Kidney epithelial cell (primary cell): ENCODE results near the gene LRP8. TPM values are rescaled to one million over a fixed set of nuclear protein-coding genes. Genes with fewer than 3 reads are reported as not detected.

ENCODE experiments used
- DNase-seq: peaks from one replicate; pipeline ENCODE4 v3.0.0-alpha.2; 2010; ENCODE audit warnings: low read depth
- H3K27me3 ChIP-seq: 2 replicates; pipeline ENCODE4 v1.6.0; 2011; ENCODE audit warnings: low read length; ENCODE audit not compliant: control insufficient read depth, insufficient read depth
- H3K36me3 ChIP-seq: 2 replicates; pipeline ENCODE4 v1.5.1; 2011; ENCODE audit warnings: low read length; ENCODE audit not compliant: control insufficient read depth, insufficient read depth
- H3K4me3 ChIP-seq: 2 replicates; pipeline ENCODE4 v1.5.1; 2011; ENCODE audit warnings: low read depth, mild to moderate bottlenecking, control low read depth, low read length
- total RNA-seq: library from RNA; depleted of rRNA; stranded (reverse); fragments of >200 nt; gene quantifications from 2 replicates; pipeline ENCODE4 v1.2.3, GENCODE V29; 2015
- TF ChIP-seq, protein P1 (sequence below): IDR thresholded peaks from 2 replicates; pipeline ENCODE4 v1.5.1; 2011; ENCODE audit warnings: mild to moderate bottlenecking, moderate library complexity, low read length, control low read depth, inconsistent platforms; ENCODE audit not compliant: insufficient read depth, poor library complexity, severe bottlenecking

The LRP8 gene
- total RNA-seq, 1 donor from 2014 or later = 7.5 TPM

DNA sequence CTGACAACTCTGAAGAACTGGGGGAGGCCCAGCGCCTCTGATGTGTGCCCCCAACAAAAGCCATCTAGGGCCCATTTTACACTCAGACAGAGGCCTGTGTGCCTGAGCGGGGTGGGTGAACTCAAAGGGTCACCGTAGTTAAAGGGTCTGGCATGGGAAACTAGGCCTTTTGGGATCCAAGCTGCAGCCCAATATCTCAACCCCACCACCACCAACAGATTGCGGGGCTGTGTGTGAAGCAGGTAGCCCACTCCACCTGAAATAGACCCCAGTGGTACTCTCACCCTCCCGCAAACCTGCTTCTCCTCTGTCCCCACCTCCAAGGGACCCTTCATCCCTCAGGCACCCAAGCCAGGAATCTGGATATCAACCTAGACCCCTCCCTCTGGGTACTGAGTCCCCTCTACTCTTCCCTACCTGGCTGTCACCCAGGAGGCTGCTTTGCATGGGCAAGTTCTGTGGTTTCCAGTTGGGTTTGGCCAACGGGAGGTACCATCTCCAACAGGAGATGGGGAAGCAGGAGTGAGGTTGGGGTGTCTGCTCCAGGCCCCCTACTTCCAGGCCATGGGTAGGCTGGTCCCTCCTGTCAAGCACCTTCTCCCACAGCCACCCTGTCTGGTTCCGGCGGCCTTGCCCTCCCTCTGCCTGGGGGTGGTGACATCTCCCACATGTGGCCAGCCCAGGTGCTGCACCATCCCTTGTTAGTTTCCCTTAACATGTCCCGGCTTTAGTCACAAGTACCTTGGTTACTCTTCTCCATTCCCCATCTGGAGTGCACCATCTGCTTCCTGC, 35.2 kb upstream of the LRP8 start:
- no peak overlapping the region for H3K4me3 ChIP-seq
- TF ChIP-seq, protein P1, sequence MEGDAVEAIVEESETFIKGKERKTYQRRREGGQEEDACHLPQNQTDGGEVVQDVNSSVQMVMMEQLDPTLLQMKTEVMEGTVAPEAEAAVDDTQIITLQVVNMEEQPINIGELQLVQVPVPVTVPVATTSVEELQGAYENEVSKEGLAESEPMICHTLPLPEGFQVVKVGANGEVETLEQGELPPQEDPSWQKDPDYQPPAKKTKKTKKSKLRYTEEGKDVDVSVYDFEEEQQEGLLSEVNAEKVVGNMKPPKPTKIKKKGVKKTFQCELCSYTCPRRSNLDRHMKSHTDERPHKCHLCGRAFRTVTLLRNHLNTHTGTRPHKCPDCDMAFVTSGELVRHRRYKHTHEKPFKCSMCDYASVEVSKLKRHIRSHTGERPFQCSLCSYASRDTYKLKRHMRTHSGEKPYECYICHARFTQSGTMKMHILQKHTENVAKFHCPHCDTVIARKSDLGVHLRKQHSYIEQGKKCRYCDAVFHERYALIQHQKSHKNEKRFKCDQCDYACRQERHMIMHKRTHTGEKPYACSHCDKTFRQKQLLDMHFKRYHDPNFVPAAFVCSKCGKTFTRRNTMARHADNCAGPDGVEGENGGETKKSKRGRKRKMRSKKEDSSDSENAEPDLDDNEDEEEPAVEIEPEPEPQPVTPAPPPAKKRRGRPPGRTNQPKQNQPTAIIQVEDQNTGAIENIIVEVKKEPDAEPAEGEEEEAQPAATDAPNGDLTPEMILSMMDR = no peak

DNA sequence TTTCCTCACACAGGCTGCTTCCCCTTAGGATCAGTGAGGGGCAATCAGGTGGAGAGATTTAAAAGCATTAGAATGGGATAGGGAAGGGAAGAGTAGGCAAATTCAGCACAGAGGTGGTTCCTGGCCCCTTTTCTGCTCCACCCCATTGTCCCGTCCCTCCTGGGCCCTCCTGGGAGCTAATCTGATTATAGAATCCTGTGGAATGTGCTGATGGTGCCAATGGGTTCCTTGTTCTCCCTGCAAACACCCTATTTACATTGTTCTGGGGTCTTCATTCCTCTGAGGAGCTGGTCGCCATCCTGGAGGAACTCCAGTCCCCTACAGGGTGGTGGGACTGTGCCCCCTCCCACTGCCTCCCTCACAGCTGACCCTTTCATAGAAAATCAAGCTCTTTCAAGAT, 34.4 kb upstream of the LRP8 start:
- DNase-seq = no peak
- peaks cover 5% of the 10 kb centered on the region for H3K27me3 ChIP-seq
- TF ChIP-seq, protein P1 = no peak
- H3K36me3 ChIP-seq = no peaks in the 10 kb centered on the region
- H3K4me3 ChIP-seq = no peak overlapping the region

More for the DNA sequence above, 35.2 kb upstream of the LRP8 start:
- H3K36me3 ChIP-seq = no peaks in the 10 kb centered on the region
- H3K27me3 ChIP-seq = peaks cover 5% of the 10 kb centered on the region
- no peak for DNase-seq

DNA sequence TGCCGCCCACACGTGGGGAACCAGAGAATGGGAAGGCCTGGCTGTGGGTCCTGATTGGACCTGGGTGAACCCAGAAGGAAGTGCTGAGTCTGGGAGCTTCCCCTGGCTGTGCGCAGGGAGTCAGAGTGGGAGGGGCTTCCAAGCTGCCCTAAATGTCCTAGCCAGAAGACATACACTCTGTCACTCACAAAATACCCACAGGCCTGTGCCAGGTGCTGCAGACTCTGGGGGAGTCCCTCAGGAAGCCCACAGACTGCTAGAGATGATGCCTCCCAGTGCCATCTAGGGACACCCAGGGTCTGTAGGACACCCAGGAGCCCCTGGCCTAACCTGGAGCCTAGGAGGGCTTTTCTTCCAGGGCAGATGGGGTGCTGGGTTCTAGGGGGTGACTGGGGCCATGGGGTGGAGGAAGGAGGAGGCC, 33.7 kb upstream of the LRP8 start:
- no peak overlapping the region for H3K4me3 ChIP-seq
- TF ChIP-seq, protein P1 = no peak
- no peak for DNase-seq
- no peaks in the 10 kb centered on the region for H3K36me3 ChIP-seq
- H3K27me3 ChIP-seq = peaks cover 5% of the 10 kb centered on the region

DNA sequence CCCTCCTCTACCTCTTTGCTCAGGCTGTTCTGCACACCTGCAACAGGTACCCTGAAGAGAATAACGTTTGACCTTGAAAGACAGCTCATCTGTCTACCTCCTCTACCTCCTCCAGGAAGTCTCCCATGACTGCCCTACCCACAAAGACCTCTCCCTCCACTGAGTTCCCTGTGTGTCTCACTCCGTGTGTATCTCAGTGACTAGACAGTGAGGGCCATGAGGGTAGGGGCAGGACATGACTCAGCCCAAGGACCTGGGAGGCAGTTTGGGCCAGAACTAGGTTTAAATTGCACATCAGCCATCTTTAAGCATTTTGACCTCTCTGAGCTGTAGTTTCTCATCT, 32.0 kb upstream of the LRP8 start:
- H3K4me3 ChIP-seq = no peak overlapping the region
- DNase-seq = no peak
- H3K36me3 ChIP-seq = no peaks in the 10 kb centered on the region
- TF ChIP-seq, protein P1 = no peak
- peaks cover 5% of the 10 kb centered on the region for H3K27me3 ChIP-seq

DNA sequence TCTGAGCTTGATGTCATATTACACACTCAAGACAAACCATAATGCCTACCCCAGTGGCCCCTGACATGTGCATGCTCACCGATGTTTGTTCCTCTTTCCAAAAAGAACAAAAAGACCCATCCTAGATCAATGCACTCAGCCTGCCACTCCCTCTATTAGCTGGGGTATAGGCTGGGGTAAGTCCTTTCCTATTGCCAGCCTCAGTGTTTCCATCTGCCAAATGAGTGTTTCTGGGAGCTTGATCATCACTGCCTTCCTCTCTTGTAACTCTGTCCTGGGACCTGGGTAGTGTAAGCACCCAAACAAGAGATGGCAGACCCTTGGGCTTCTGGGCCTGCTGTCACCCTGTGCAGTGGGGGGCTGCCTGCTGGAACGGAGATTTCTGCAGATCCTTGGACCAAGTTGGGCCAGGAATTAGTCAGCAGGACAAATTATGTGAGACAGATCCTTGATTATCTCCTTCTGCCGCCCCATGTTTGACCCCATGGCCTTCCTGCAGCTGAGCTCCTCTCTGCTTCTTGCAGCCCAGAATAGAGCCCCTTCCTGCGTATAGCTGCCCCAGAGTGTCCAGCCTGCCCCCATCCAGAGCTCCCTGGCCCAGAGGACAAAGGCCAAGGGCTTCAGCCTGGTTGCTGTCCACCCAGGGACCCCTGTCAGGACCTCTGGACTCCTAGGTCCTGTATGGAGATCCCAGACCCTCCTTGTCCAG, 31.5 kb upstream of the LRP8 start:
- Histone ChIP-seq H3K36me3 (no peaks in the 10 kb centered on the region), H3K4me3 (no peak overlapping the region), H3K27me3 (peaks cover 5% of the 10 kb centered on the region)
- TF ChIP-seq, protein P1 = no peak
- DNase-seq = no peak
